GM18520 (cell line): ENCODE results near the gene CCDC82.
"Not testable (repeated sequence)": the region's sequence is repeated elsewhere in the genome, so short reads cannot be mapped to it uniquely, and the experiment has no call there.

ENCODE experiments used
- ATAC-seq: cut with Tn5 transposase; IDR thresholded peaks from one replicate; pipeline ENCODE4 v1.9.1; 2021; ENCODE audit not compliant: unreplicated experiment

The CCDC82 gene

DNA sequence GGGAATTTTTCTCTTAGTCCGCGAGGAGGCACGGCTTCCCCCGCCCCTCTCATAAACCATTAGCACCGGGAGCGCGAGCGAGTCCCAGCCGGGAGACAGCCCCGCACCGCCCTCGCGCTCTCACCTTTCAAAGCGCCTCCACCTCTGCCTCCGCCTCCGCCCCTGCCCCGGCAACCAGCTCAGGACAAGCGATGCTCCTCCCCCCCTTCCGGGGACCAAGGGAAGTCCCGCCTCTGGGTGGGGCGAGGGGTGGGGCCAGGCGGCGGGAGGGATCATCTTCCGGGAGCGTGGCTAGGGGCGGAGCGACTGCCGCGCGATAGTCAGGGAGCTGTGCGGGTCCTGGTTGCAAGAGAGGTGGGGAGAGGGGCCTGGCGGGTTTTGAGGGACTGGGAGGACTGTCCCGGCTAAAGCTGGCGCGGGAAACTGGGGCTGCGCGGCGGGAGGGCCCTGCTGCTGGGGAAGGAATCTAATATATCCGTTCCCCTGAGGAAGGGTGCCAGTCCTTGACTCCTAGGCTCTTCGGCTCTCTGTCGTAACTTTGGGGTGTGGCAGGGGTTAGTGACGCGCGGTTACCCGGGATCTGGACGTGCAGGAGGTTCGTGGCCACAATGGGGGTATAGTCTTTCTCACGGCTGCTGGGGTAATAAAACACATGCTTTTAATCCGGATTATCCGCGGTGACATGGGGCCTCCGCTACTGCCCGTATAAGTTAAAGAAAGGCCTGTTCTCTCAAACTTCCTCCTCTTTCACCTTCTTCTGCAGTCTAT, at the start of gene CCDC82, which contains the start of gene JRKL:
Gene CCDC82 (minus strand): TSS at position 193 of the 768 bp plus-strand sequence. CDS start 5,165 bp downstream, outside the sequence.
Gene JRKL (plus strand): TSS at position 294 of the 768 bp plus-strand sequence. CDS start 637 bp downstream, outside the sequence.
- peak; percentile 87 for ATAC-seq

DNA sequence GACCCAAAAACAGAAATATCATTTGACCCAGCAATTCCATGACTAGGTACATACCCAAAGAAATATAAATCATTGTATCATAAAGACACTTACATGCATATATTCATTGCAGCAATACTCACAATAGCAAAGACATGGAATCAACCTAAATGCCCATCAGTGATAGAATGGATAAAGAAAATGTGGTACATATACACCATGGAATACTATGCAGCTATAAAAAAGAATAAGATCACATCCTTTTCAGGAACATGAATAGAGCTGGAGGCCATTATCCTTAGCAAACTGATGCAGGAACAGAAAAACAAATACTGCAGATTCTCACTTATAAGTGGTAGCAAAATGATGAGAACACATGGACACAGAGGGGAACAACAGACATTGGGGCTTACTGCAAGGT, 42.9 kb upstream of the CCDC82 start:
- not testable (repeated sequence) for ATAC-seq

DNA sequence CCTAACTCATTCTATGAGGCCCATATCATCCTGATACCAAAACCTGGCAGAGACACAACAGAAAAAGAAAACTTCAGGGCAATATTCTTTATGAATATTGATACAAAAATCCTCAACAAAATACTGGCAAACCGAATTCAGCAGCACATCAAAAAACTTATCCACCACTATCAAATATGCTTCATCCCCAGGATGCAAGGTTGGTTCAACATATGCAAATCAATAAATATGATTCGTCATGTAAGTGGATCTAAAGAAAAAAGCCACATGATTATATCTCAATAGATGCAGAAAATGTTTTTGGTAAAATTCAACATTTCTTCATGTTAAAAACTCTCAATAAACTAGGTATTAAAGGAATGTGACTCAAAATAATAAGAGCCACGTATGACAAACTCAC, 41.0 kb upstream of the CCDC82 start:
- ATAC-seq: no peak

DNA sequence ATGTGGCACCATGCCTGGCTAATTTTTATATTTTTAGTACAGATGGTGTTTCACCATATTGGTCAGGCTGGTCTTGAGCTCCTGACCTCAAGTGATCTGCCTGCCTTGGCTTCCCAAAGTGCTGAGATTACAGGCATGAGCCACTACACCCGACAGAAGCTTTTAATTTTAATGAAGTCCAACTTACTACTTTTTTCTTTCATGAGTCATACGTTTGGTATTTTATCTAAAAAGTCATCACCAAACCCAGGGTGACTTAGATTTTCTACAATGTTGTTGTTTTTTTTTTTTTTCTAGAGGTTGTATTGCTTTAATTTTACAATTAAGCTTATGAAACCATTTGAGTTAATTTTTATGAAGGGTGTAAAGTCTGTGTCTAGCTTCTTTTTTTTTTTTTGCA, 35.0 kb upstream of the CCDC82 start:
- ATAC-seq: no peak

DNA sequence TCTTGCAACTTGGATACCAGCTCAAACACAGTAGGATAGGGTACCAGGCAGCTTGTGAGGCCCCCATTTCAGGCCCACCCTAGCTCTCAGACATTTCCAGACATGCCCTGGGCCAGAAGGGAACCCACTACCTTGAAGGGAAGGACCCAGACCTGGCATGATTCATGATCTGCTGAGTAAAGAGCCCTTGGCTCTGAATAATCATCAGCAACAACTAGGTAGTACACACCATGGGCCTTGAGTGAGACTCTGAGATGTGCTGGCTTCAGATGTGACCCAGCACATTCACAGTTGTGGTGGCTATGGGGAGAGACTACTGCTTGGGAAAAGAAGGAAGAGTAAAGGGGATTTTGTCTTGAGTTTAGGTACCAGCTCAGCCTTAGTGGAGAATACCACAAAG, 23.7 kb upstream of the CCDC82 start:
- no peak for ATAC-seq

DNA sequence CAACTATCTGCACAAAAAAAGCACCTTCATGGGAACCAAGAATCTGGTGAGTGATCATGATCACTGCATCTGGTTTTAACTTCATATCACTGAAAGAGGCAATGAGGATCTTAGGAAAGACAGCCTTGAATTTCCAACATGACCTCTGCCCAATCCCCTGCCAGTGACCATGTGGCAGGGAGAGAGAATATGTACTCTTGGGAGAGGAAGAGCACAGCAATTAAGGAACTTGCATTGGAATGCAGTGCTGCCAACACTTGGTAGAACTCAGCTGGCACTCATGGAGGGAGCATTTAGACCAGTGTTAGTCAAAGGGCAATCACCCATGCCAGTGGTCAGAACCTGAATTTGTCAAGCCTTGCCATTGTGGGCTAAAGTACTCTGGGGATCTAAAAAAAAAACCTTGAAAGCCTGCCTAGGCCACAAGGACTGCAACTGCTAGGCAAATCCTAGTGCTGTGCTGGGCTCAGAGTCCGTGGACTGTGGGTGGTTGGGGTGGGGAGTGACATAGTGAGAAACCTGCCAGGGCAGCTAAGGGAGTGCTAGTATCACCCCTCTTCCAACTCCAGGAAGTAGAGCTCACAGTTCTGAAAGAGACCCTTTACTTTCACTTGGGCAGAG, 23.2 kb upstream of the CCDC82 start:
- ATAC-seq: no peak

DNA sequence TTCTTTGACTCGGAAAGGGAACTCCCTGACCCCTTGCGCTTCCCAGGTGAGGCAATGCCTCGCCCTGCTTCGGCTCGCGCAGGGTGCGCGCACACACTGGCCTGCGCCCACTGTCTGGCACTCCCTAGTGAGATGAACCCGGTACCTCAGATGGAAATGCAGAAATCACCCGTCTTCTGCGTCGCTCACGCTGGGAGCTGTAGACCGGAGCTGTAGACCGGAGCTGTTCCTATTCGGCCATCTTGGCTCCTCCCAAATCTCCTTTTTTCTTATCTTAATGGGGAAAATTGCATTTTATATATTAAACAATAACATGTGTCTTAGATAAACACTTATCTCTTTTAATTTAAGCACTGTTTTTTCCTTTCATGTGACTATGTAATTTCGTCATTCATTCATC, 21.7 kb upstream of the CCDC82 start:
- ATAC-seq: not testable (repeated sequence)

DNA sequence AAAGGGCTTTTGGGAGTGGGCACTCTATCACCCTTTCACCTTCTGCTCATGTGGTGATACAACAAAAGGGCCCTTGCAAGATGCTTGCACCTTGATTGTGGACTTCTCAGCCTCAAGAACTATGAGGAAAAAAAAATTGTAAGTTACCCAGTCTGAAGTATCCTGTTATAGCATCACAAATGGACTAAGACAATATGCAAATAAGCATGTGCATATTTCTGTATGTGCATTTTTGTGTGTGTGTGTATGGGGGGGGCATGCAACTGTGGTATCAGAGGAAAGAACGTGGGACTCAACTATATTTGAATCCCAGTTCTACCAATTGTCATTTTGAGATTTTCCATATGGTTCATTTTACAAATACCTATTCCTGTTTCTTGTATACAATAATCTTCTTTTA, 11.0 kb upstream of the CCDC82 start:
- no peak for ATAC-seq

DNA sequence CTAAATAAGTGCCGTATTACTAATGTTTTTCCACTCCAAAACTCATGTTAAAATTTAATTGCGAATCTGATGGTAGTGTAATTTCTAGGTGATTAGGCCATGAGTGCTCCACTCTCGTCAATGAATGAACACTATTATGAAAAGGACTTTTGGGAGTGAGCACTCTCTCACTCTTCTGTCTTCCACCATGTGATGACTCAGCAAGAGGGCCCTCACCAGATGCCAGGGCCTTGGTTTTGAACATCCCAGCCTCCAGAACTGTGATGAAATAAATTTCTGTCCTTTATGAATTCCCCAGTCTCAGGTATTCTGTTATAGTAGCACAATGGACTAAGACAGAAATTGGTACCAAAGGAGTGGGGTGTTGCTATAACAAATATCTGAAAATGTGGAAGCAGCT, 8.2 kb upstream of the CCDC82 start:
- ATAC-seq: no peak

DNA sequence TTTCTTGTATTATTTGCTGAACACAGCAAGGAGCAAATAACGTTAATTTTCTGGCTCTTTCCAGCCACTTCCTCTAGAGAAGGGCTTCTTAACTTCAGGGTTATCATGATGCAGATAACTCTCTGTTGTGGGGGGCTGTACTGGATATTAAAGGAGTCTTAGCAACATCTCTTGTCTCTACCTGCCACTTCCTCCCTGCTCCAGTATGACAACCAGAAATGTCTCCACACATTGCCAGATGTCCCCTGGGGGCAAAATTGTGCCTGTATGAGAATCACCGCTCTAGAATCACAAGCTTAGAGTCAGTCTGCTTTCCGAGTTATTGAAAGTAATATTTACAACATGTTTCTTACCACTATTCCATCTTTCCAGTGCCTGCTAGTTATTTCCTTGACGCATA, 6.9 kb upstream of the CCDC82 start:
- no peak for ATAC-seq

DNA sequence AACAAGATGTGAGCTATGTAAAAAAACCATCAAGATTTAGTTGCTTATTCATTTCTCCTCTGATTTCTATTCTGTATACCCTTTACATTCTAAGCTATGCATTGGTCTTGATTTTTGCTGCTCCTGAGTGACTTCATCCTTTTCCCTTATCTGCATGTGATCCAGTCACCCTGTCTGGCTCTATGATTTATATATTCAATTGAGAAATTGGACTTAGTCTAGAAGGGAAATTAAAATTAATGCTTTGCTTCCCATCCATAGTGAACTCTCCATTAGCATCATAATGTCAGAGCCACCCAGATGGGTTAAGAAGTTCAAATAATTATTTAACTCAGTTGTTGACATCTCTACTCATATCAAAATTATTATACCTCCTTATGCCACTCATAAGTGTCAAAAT, 5.1 kb upstream of the CCDC82 start:
- no peak for ATAC-seq

DNA sequence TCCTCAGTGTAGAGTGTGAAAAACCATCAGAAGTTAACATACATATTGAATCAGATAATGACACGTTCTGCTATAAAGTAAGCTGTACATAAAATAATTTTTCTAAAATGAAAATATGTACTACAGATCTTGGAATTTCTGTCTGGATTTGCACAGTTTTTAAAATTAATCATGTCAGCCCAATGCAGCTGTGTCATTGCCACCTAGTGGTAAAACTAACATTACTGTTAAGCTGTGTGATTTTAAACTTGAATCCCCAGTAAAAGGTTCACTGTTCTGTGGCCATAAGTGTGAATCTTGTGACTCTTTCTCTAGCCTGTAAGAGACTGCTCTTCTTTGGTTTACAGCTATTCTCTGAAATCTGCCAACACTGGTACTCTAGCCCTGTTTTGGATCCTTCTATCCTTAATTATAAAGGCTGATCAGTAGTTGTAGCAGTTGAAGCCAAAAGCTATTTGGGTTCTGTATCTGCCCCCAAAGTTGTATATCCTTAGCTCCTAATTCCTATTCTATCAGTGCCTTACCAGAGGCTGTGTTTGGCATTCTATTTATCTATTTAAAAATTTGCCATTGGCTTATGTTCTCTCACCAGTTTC, 4.1 kb upstream of the CCDC82 start:
- peak; percentile 18 for ATAC-seq

DNA sequence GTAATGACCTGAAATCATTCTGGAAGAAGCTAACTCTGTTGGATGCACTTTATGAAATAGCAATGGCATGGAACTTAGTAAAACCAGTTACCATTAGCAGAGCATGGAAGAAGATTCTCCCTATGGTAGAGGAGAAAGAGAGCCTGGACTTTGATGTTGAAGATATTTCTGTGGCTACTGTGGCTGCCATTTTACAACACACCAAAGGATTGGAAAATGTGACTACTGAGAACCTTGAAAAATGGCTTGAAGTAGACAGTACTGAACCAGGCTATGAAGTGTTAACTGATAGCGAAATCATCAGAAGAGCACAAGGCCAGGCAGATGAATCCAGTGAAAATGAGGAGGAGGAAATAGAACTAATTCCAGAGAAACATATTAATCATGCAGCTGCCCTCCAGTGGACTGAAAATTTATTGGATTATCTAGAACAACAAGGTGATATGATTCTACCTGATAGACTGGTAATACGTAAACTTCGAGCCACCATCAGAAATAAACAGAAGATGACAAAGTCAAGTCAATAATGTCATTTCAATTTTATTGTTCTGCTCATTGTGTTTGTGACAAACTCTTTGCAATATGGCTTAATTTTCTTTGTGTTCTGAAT, 2.1 kb upstream of the CCDC82 start:
- no peak for ATAC-seq

DNA sequence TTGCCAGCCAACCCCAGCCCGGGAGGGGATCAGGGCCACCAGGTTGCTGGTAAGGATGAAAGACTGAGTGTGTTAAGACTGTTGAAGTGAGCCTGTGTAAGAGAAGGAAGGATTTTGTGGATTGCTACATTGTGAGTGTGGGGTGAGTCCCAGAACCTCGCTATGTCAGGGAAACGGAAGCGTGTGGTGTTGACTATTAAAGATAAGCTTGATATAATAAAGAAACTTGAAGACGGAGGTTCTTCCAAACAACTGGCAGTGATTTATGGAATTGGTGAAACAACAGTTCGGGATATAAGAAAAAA, 728 bp upstream of the CCDC82 start:
- no peak for ATAC-seq

DNA sequence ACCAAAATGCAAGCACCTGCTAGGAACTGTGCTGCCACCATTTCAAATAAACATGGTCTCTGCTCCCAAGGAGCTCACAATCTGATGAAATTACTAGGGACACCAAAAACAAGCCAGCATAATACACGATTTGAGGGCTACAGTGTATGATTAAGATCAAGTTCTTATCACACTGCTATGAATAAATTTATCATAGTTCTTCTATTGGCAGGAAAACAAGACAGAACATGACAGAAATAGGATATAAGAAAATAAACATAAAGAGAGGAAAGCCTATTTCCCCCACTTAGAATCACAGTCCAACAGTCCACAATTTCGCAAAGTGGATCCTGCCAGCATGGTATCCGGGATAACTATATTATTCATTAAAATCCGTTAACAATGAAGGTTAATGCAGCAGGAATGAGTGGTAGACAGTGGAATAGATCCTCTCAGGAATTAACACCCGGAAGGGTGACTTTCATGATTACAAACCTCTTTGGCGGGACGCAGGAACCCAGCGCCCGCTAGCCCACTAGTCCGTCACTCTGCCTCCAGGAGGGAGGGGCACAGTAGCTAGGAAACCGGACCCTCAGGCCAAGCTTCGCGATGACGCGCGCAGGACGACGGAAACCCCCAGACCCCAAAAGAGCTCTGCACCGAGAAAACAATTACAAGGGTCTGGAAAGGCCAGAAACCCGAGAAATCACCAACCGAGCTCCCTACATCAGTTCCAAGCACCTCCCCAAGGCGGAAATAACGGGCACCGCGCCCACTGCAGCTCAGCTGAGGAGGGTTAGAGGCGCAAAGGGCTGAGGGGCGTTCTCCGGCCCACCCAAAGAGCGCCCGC, 607 bp downstream of the CCDC82 start:
- peak; percentile 25 for ATAC-seq

DNA sequence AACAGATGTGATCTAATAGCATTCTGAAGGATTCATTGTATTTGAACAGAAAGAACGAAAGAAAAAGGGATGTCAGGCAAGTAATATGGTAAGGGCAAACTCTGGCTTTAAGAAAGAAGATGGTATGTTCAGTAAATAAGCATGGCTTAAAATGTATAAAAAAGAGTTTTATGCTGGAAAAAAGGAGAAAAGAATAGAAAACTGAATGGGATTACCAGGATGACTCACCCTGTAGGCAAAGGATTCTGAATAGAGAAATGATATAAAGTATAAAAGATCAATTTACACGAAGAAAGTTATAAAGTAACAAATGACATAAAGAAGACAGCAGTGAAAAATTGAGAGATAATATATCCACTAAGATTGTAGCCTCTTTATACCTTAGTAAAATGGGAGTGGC, 4.5 kb downstream of the CCDC82 start:
- ATAC-seq: no peak

DNA sequence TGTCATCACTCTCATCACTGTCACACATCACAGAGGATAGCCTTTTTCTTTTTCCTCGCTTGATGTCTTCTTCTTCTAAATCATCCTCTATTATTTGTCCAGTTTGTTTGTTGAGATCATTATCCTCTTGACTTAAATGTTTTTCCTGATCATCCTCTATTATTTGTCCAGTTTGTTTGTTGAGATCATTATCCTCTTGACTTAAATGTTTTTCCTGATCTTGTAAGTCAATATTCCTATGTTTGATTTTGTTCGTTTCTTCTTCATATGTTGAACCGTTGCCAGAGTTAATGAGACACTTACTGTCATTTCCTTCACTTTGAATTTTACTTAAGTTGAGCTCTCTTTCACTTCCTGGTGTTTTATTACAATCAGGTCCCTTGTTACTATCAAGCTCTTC, 5.6 kb downstream of the CCDC82 start:
- no peak for ATAC-seq

DNA sequence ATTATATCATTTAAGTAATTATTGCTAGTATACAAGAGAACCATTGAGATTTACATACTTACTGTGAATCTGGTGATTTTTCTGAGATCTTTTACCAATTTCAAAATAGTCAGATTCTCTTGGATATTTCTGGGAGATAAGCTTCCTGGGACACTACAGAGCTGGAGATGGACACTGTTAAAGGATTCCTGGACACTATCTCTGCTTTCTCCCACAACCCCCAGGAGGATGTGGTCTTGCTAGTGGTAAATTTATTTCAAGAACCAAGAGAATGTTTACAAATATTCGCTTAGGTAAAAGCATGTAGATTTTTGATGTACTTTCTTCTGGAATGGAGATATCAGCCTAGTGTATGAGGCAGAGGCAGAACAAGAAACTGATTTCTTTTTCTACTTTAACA, 12.9 kb downstream of the CCDC82 start:
- ATAC-seq: no peak

DNA sequence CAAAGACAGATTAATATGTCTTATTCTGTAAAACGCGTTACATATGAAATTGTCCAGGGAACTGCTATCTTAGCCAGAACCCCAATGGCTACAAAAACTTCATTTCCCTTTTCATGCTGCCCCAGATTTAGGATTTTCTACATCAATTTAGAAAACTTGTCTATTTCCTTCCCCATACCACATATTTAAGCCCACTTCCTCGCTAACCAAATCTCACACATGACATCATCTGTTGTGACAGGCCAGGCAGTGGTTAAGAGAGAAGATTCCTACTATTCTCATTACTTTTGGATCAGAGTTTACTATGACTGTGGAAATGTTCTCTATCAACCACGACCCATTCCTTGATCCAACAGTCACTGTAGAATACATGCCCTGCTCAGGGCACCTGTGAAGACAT, 15.9 kb downstream of the CCDC82 start:
- ATAC-seq: no peak

DNA sequence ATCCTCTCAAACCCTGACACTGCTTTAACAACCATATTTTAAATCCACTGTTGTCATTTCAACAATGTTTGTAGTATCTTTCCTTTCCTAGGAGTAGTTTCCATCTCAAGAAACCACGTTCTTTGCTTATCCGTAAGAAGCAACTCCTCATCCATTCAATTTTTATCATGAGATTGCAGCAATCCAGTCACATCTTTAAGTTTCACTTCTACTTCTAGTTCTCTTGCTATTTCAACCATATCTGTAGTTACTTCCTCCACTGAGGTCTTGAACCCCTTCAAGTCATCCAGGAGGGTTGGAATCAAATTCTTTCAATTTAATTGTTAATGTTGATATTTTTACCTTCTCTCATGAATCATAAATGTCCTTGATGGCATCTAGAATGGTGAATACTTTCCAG, 22.4 kb downstream of the CCDC82 start:
- no peak for ATAC-seq

DNA sequence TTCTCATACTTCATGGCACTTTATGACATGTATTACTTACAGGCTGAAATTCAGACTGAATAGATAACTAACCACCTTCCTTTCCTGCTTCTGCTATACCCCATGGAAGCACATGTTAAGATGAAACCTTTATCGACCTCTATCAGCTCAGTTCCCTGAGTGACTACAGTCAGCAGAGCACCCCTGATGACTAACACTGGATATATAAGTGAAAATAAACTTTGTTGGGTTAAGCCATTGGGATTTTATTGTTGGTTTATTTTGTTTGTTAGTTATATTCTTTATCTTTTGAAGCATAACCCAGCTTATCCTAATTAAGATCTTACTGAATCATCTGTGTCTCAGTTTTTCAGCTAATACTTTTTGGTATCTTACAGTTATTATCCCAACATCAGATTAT, 23.7 kb downstream of the CCDC82 start:
- ATAC-seq: no peak
